ENCODE data around the gene FYN. TPM values are rescaled to one million over a fixed set of nuclear protein-coding genes. Genes with fewer than 3 reads are reported as not detected.

Gene FYN
- total and polyA plus RNA-seq, 10 of the 15 experiments (the other 5 are each of a cell fraction or from before 2014, with no cell fraction given) = 51.4 to 247 (median 138) TPM

DNA sequence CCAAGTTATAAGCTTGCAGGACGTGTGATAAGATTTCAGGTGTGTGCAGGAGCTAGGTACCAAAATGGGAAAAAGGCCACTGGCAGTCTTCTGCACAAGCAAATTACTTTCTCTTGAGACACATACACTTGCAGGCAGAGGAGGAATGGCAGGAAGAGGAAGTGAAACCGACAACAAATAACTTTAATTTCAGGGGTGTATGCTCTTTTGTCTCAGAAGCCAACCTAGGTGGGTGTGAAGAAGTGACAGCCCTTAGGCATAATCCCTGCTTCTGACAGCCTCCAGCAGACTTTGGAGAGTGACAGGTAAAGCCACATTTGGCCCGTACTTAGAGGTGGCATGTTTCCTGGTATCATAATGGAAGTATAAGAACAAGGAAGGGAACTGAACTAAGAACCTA lies 148.7 kb downstream of the FYN start (continued):
- TF ChIP-seq, protein P1, sequence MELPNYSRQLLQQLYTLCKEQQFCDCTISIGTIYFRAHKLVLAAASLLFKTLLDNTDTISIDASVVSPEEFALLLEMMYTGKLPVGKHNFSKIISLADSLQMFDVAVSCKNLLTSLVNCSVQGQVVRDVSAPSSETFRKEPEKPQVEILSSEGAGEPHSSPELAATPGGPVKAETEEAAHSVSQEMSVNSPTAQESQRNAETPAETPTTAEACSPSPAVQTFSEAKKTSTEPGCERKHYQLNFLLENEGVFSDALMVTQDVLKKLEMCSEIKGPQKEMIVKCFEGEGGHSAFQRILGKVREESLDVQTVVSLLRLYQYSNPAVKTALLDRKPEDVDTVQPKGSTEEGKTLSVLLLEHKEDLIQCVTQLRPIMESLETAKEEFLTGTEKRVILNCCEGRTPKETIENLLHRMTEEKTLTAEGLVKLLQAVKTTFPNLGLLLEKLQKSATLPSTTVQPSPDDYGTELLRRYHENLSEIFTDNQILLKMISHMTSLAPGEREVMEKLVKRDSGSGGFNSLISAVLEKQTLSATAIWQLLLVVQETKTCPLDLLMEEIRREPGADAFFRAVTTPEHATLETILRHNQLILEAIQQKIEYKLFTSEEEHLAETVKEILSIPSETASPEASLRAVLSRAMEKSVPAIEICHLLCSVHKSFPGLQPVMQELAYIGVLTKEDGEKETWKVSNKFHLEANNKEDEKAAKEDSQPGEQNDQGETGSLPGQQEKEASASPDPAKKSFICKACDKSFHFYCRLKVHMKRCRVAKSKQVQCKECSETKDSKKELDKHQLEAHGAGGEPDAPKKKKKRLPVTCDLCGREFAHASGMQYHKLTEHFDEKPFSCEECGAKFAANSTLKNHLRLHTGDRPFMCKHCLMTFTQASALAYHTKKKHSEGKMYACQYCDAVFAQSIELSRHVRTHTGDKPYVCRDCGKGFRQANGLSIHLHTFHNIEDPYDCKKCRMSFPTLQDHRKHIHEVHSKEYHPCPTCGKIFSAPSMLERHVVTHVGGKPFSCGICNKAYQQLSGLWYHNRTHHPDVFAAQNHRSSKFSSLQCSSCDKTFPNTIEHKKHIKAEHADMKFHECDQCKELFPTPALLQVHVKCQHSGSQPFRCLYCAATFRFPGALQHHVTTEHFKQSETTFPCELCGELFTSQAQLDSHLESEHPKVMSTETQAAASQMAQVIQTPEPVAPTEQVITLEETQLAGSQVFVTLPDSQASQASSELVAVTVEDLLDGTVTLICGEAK (IDR thresholded peaks at IDR 0.05; ENCODE audit: borderline replicate concordance) = peak; percentile 83; the same call in 1 of the 2 replicates
- TF ChIP-seq MEF2B (IDR thresholded peaks at IDR 0.05; ENCODE audit: partially characterized antibody, poor library complexity, severe bottlenecking) (peak; percentile 56), SPI1 (IDR thresholded peaks at IDR 0.05; ENCODE audit: borderline replicate concordance, insufficient read depth, low read depth, low read length) (peak; percentile 100), TARDBP (IDR thresholded peaks at IDR 0.05; ENCODE audit: borderline replicate concordance) (no peak), PML (IDR thresholded peaks at IDR 0.05; ENCODE audit: low read length) (no peak), BHLHE40 (IDR thresholded peaks at IDR 0.05; ENCODE audit: borderline replicate concordance in 1 of 2, low read depth in 2 of 2, low read length in 1 of 2) (peak in 1 of 2 experiments; percentile 32; a peak in 1 of 4 replicates), ASH2L (IDR thresholded peaks at IDR 0.05; ENCODE audit: borderline replicate concordance, low read depth) (no peak), RUNX3 (IDR thresholded peaks at IDR 0.05; ENCODE audit: low read length) (peak; percentile 71), DPF2 (IDR thresholded peaks at IDR 0.05) (peak; percentile 96), ZNF384 (IDR thresholded peaks at IDR 0.05; ENCODE audit: borderline replicate concordance, low read depth, low read length) (no peak), BCL11A (IDR thresholded peaks at IDR 0.05; ENCODE audit: low read depth, low read length) (peak; percentile 65; the same call in 1 of the 2 replicates), PAX8 (IDR thresholded peaks at IDR 0.05) (no peak)
- TF ChIP-seq, protein P2, sequence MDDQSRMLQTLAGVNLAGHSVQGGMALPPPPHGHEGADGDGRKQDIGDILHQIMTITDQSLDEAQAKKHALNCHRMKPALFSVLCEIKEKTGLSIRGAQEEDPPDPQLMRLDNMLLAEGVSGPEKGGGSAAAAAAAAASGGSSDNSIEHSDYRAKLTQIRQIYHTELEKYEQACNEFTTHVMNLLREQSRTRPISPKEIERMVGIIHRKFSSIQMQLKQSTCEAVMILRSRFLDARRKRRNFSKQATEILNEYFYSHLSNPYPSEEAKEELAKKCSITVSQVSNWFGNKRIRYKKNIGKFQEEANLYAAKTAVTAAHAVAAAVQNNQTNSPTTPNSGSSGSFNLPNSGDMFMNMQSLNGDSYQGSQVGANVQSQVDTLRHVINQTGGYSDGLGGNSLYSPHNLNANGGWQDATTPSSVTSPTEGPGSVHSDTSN (IDR thresholded peaks at IDR 0.05; ENCODE audit: insufficient replicate concordance, low read depth, low read length) = peak; percentile 26
- TF ChIP-seq, protein P3, sequence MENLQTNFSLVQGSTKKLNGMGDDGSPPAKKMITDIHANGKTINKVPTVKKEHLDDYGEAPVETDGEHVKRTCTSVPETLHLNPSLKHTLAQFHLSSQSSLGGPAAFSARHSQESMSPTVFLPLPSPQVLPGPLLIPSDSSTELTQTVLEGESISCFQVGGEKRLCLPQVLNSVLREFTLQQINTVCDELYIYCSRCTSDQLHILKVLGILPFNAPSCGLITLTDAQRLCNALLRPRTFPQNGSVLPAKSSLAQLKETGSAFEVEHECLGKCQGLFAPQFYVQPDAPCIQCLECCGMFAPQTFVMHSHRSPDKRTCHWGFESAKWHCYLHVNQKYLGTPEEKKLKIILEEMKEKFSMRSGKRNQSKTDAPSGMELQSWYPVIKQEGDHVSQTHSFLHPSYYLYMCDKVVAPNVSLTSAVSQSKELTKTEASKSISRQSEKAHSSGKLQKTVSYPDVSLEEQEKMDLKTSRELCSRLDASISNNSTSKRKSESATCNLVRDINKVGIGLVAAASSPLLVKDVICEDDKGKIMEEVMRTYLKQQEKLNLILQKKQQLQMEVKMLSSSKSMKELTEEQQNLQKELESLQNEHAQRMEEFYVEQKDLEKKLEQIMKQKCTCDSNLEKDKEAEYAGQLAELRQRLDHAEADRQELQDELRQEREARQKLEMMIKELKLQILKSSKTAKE (IDR thresholded peaks at IDR 0.05; ENCODE audit: low read depth, poor library complexity, severe bottlenecking) = peak; percentile 35
- TF ChIP-seq, protein P4, sequence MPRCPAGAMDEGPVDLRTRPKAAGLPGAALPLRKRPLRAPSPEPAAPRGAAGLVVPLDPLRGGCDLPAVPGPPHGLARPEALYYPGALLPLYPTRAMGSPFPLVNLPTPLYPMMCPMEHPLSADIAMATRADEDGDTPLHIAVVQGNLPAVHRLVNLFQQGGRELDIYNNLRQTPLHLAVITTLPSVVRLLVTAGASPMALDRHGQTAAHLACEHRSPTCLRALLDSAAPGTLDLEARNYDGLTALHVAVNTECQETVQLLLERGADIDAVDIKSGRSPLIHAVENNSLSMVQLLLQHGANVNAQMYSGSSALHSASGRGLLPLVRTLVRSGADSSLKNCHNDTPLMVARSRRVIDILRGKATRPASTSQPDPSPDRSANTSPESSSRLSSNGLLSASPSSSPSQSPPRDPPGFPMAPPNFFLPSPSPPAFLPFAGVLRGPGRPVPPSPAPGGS (IDR thresholded peaks at IDR 0.05; ENCODE audit: borderline replicate concordance, insufficient read depth, low read depth, low read length, poor library complexity, severe bottlenecking) = peak; percentile 79
- TF ChIP-seq, protein P5, sequence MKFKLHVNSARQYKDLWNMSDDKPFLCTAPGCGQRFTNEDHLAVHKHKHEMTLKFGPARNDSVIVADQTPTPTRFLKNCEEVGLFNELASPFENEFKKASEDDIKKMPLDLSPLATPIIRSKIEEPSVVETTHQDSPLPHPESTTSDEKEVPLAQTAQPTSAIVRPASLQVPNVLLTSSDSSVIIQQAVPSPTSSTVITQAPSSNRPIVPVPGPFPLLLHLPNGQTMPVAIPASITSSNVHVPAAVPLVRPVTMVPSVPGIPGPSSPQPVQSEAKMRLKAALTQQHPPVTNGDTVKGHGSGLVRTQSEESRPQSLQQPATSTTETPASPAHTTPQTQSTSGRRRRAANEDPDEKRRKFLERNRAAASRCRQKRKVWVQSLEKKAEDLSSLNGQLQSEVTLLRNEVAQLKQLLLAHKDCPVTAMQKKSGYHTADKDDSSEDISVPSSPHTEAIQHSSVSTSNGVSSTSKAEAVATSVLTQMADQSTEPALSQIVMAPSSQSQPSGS (IDR thresholded peaks at IDR 0.05; ENCODE audit: low read length) = peak; percentile 73
- TF ChIP-seq, protein P6, sequence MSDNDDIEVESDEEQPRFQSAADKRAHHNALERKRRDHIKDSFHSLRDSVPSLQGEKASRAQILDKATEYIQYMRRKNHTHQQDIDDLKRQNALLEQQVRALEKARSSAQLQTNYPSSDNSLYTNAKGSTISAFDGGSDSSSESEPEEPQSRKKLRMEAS (IDR thresholded peaks at IDR 0.05; ENCODE audit: low read depth, low read length) = no peak
